ENCODE data around the gene CIPC.

The CIPC gene

DNA sequence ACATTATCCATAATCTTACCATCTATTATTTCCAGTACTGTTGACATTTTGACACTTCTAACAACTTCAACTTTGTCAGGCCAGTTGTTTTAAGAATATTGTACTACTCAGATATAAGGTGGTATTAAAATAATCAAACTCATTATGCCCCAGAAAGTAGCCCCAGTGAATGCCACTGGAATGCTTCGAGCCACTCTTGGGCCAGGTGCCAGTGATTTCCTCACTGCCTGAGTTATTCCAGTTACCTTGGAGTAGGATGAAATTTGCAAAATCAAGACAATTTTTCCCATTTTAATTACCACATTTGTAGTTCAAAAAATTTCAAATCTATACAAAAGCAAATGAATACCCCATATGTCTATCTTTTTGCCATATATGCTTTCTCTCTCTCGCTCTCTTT is 9.2 kb downstream of the CIPC start:
- no CpG with 5 or more reads among the region's 2 CpGs for WGBS (ENCODE audit: extremely low coverage, insufficient coverage, low lambda C conversion rate)
- no peak for DNase-seq

DNA sequence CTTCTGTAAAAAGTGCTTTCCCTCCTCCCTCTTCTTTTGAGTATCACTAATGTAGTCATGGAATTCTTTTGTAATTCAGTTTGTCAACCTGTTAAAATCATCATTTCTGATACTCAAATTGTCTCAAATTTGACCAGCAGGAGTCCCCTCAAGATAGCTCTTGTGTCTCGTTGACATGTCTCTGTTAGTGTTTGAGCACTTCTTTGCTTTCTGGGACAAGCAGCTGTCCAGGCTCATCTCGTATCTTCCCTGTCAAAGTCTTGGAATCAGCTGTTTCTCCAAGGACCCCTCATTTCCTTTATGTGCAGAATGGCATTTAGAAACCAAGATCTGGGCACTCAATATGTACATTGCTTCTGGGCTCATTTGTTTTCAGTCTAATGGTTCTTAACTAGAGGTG is 10.7 kb downstream of the CIPC start:
- no peak overlapping the region for H2AK5ac ChIP-seq (ENCODE audit: low read length)
- no peaks in the 10 kb centered on the region for H3K27me3 ChIP-seq (ENCODE audit: insufficient read depth, low read length, poor library complexity)
- no CpG with 5 or more reads among the region's 2 CpGs for WGBS (ENCODE audit: extremely low coverage, insufficient coverage, low lambda C conversion rate)
- no peak overlapping the region for H3K9ac ChIP-seq (ENCODE audit: low read length)
- no peak overlapping the region for H3K4me3 ChIP-seq (ENCODE audit: low read length)
- H3K4me2 ChIP-seq (ENCODE audit: low read length): no peak overlapping the region
- H2BK5ac ChIP-seq (ENCODE audit: low read length): no peak overlapping the region
- peaks cover 4% of the 10 kb centered on the region for H3K36me3 ChIP-seq (ENCODE audit: control insufficient read depth, insufficient read depth, low read length)
- no peak overlapping the region for H4K5ac ChIP-seq (ENCODE audit: low read length)
- peaks cover 4% of the 10 kb centered on the region for H3K4me1 ChIP-seq (ENCODE audit: control insufficient read depth, low read depth, low read length)
- H3K23ac ChIP-seq (ENCODE audit: low read length): no peak overlapping the region
- no peak overlapping the region for H2BK120ac ChIP-seq (ENCODE audit: low read depth, low read length)
- H2BK15ac ChIP-seq (replicated peaks; ENCODE audit: low read depth): no peak overlapping the region
- no peak for DNase-seq
- H3K4ac ChIP-seq (ENCODE audit: low read depth, low read length): no peak overlapping the region
- H3K18ac ChIP-seq (ENCODE audit: low read length): no peak overlapping the region
- H4K8ac ChIP-seq (ENCODE audit: low read depth, low read length): no peak overlapping the region
- H3K27ac ChIP-seq (ENCODE audit: low read depth, low read length): no peak overlapping the region
- H3K79me1 ChIP-seq (ENCODE audit: low read length): peaks cover 7% of the 10 kb centered on the region
- H3K79me2 ChIP-seq (ENCODE audit: control insufficient read depth, insufficient read depth, low read length): peaks cover 5% of the 10 kb centered on the region
- no peak overlapping the region for H3K56ac ChIP-seq (ENCODE audit: low read length)

More for the DNA sequence above, 9.2 kb downstream of the CIPC start:
- Histone ChIP-seq H3K27me3 (ENCODE audit: insufficient read depth, low read length, poor library complexity) (no peaks in the 10 kb centered on the region), H3K23ac (ENCODE audit: low read length) (no peak overlapping the region), H3K27ac (ENCODE audit: low read depth, low read length) (no peak overlapping the region), H2BK120ac (ENCODE audit: low read depth, low read length) (no peak overlapping the region), H3K4me1 (ENCODE audit: control insufficient read depth, low read depth, low read length) (peaks cover 4% of the 10 kb centered on the region), H4K8ac (ENCODE audit: low read depth, low read length) (no peak overlapping the region), H3K9ac (ENCODE audit: low read length) (no peak overlapping the region), H3K56ac (ENCODE audit: low read length) (no peak overlapping the region), H4K5ac (ENCODE audit: low read length) (no peak overlapping the region), H3K79me2 (ENCODE audit: control insufficient read depth, insufficient read depth, low read length) (peaks cover 12% of the 10 kb centered on the region), H3K4me2 (ENCODE audit: low read length) (no peak overlapping the region), H3K18ac (ENCODE audit: low read length) (no peak overlapping the region), H3K79me1 (ENCODE audit: low read length) (peaks cover 11% of the 10 kb centered on the region), H3K4me3 (ENCODE audit: low read length) (no peak overlapping the region), H2BK15ac (replicated peaks; ENCODE audit: low read depth) (no peak overlapping the region), H2BK5ac (ENCODE audit: low read length) (no peak overlapping the region), H3K4ac (ENCODE audit: low read depth, low read length) (no peak overlapping the region), H2AK5ac (ENCODE audit: low read length) (no peak overlapping the region), H3K36me3 (ENCODE audit: control insufficient read depth, insufficient read depth, low read length) (no peaks in the 10 kb centered on the region)

DNA sequence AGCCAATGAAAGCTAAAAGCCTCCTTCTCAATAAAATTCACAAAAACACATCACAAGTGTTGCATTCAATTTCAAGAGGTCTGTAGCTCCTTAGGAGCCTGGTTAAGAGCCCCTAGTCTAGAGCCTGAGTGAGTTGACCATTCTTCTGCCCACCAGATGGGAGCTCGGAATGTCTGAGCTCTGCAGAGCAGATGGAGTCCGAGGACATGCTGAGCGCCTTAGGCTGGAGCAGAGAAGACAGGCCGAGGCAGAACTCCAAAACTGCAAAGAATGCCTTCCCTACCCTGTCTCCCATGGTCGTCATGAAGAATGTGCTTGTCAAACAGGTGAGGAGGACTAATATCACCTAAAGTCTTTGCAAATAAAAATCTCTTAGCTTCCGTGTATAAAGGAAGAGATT is 11.6 kb downstream of the CIPC start:
- H3K4me1 ChIP-seq (ENCODE audit: control insufficient read depth, low read depth, low read length): peaks cover under 1% of the 10 kb centered on the region
- no peak overlapping the region for H3K27ac ChIP-seq (ENCODE audit: low read depth, low read length)
- H2AK5ac ChIP-seq (ENCODE audit: low read length): no peak overlapping the region
- H2BK5ac ChIP-seq (ENCODE audit: low read length): no peak overlapping the region
- no peaks in the 10 kb centered on the region for H3K27me3 ChIP-seq (ENCODE audit: insufficient read depth, low read length, poor library complexity)
- DNase-seq: peak; percentile 55
- H4K5ac ChIP-seq (ENCODE audit: low read length): no peak overlapping the region
- no peak overlapping the region for H3K9ac ChIP-seq (ENCODE audit: low read length)
- H2BK15ac ChIP-seq (replicated peaks; ENCODE audit: low read depth): no peak overlapping the region
- WGBS (ENCODE audit: extremely low coverage, insufficient coverage, low lambda C conversion rate): no CpG with 5 or more reads among the region's 6 CpGs
- no peaks in the 10 kb centered on the region for H3K79me2 ChIP-seq (ENCODE audit: control insufficient read depth, insufficient read depth, low read length)
- H3K4ac ChIP-seq (ENCODE audit: low read depth, low read length): no peak overlapping the region
- H3K4me2 ChIP-seq (ENCODE audit: low read length): no peak overlapping the region
- H3K36me3 ChIP-seq (ENCODE audit: control insufficient read depth, insufficient read depth, low read length): peaks cover 4% of the 10 kb centered on the region
- no peak overlapping the region for H2BK120ac ChIP-seq (ENCODE audit: low read depth, low read length)
- no peak overlapping the region for H3K56ac ChIP-seq (ENCODE audit: low read length)
- H3K4me3 ChIP-seq (ENCODE audit: low read length): no peak overlapping the region
- H3K18ac ChIP-seq (ENCODE audit: low read length): no peak overlapping the region
- H3K23ac ChIP-seq (ENCODE audit: low read length): no peak overlapping the region
- no peaks in the 10 kb centered on the region for H3K79me1 ChIP-seq (ENCODE audit: low read length)
- H4K8ac ChIP-seq (ENCODE audit: low read depth, low read length): no peak overlapping the region

DNA sequence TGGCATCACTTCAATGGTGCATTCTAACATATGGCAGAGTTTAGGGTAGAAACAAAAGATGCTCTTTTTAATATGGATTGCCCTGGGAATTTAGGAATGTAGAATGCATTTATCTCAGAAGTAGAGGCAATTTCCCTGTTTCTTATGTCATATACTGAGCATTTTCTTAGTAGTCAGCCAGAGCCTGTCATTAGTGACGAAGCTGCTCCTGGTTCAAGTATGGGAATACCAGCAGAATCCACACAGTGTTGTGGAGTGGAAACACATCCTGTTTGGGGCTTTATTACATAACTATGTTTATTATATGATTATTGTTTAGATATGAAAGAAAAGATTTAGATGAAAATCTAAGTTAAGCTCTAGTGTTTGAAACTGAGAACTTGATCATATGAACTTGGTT is 12.2 kb downstream of the CIPC start:
- Histone ChIP-seq H2AK5ac (ENCODE audit: low read length) (no peak overlapping the region), H3K18ac (ENCODE audit: low read length) (no peak overlapping the region), H2BK5ac (ENCODE audit: low read length) (no peak overlapping the region), H2BK120ac (ENCODE audit: low read depth, low read length) (no peak overlapping the region), H3K4me2 (ENCODE audit: low read length) (no peak overlapping the region), H3K9ac (ENCODE audit: low read length) (no peak overlapping the region), H3K27me3 (ENCODE audit: insufficient read depth, low read length, poor library complexity) (no peaks in the 10 kb centered on the region), H3K79me2 (ENCODE audit: control insufficient read depth, insufficient read depth, low read length) (no peaks in the 10 kb centered on the region), H3K27ac (ENCODE audit: low read depth, low read length) (no peak overlapping the region), H3K4me1 (ENCODE audit: control insufficient read depth, low read depth, low read length) (no peaks in the 10 kb centered on the region), H2BK15ac (replicated peaks; ENCODE audit: low read depth) (no peak overlapping the region), H3K4ac (ENCODE audit: low read depth, low read length) (no peak overlapping the region), H4K5ac (ENCODE audit: low read length) (no peak overlapping the region), H3K36me3 (ENCODE audit: control insufficient read depth, insufficient read depth, low read length) (peaks cover 4% of the 10 kb centered on the region), H3K56ac (ENCODE audit: low read length) (no peak overlapping the region), H4K8ac (ENCODE audit: low read depth, low read length) (no peak overlapping the region), H3K79me1 (ENCODE audit: low read length) (no peaks in the 10 kb centered on the region), H3K4me3 (ENCODE audit: low read length) (no peak overlapping the region), H3K23ac (ENCODE audit: low read length) (no peak overlapping the region)
- WGBS (ENCODE audit: extremely low coverage, insufficient coverage, low lambda C conversion rate): no CpG with 5 or more reads among the region's 1 CpG
- DNase-seq: no peak

DNA sequence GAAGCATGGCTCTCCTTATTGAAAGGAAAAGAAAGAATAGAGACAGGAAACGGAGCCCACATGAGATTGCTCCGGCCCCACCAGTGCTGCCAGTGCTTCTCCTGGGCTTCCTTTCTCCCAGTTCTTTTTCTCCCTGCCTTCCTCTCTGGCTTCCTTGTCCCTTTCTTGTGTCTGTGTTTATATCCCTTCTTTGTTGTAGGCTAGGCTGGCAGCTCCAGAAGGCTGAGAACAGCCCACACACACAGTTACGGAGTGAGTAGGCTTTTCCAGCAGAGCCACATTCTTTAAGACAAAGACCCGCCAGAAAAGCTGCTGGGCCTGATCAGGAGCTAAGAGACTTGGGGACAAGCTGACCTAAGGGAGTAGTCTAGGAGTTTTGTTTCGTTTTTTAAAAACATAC is 13.0 kb downstream of the CIPC start:
- Histone ChIP-seq H3K79me2 (ENCODE audit: control insufficient read depth, insufficient read depth, low read length) (no peaks in the 10 kb centered on the region), H2BK120ac (ENCODE audit: low read depth, low read length) (no peak overlapping the region), H3K27ac (ENCODE audit: low read depth, low read length) (peak overlapping the region; percentile 90), H3K4me3 (ENCODE audit: low read length) (no peak overlapping the region), H3K56ac (ENCODE audit: low read length) (peak overlapping the region; percentile 75), H2BK15ac (replicated peaks; ENCODE audit: low read depth) (no peak overlapping the region), H3K9ac (ENCODE audit: low read length) (peak overlapping the region; percentile 44), H3K27me3 (ENCODE audit: insufficient read depth, low read length, poor library complexity) (no peaks in the 10 kb centered on the region), H4K5ac (ENCODE audit: low read length) (no peak overlapping the region), H3K36me3 (ENCODE audit: control insufficient read depth, insufficient read depth, low read length) (peaks cover 4% of the 10 kb centered on the region), H3K4me1 (ENCODE audit: control insufficient read depth, low read depth, low read length) (no peaks in the 10 kb centered on the region), H3K79me1 (ENCODE audit: low read length) (no peaks in the 10 kb centered on the region), H4K8ac (ENCODE audit: low read depth, low read length) (no peak overlapping the region), H2BK5ac (ENCODE audit: low read length) (no peak overlapping the region), H3K4me2 (ENCODE audit: low read length) (no peak overlapping the region), H3K4ac (ENCODE audit: low read depth, low read length) (no peak overlapping the region), H3K23ac (ENCODE audit: low read length) (no peak overlapping the region), H3K18ac (ENCODE audit: low read length) (peak overlapping the region; percentile 56), H2AK5ac (ENCODE audit: low read length) (no peak overlapping the region)
- no CpG with 5 or more reads among the region's 5 CpGs for WGBS (ENCODE audit: extremely low coverage, insufficient coverage, low lambda C conversion rate)
- DNase-seq: peak; percentile 95

DNA sequence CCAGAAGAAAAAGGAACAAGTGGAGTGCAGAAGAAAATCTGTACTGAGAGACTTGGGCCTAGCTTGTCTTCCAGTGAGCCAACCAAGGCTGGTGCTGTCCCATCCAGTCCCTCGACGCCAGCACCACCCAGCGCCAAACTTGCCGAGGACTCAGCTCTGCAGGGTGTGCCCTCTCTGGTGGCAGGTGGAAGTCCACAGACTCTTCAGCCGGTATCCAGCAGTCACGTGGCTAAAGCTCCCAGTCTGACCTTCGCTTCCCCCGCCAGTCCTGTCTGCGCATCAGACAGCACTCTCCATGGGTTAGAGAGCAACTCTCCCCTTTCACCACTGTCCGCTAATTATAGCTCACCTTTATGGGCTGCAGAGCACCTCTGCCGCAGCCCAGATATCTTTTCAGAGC is 15.6 kb downstream of the CIPC start:
- H4K8ac ChIP-seq (ENCODE audit: low read depth, low read length): no peak overlapping the region
- H3K23ac ChIP-seq (ENCODE audit: low read length): no peak overlapping the region
- H3K79me1 ChIP-seq (ENCODE audit: low read length): no peaks in the 10 kb centered on the region
- no peak overlapping the region for H3K4ac ChIP-seq (ENCODE audit: low read depth, low read length)
- no peak overlapping the region for H4K5ac ChIP-seq (ENCODE audit: low read length)
- H3K56ac ChIP-seq (ENCODE audit: low read length): no peak overlapping the region
- H3K4me2 ChIP-seq (ENCODE audit: low read length): no peak overlapping the region
- DNase-seq: no peak
- no peak overlapping the region for H3K18ac ChIP-seq (ENCODE audit: low read length)
- no peak overlapping the region for H3K9ac ChIP-seq (ENCODE audit: low read length)
- no peaks in the 10 kb centered on the region for H3K27me3 ChIP-seq (ENCODE audit: insufficient read depth, low read length, poor library complexity)
- H3K36me3 ChIP-seq (ENCODE audit: control insufficient read depth, insufficient read depth, low read length): peaks cover 4% of the 10 kb centered on the region
- H2BK15ac ChIP-seq (replicated peaks; ENCODE audit: low read depth): no peak overlapping the region
- H3K4me1 ChIP-seq (ENCODE audit: control insufficient read depth, low read depth, low read length): no peaks in the 10 kb centered on the region
- H2AK5ac ChIP-seq (ENCODE audit: low read length): no peak overlapping the region
- no peaks in the 10 kb centered on the region for H3K79me2 ChIP-seq (ENCODE audit: control insufficient read depth, insufficient read depth, low read length)
- H2BK120ac ChIP-seq (ENCODE audit: low read depth, low read length): no peak overlapping the region
- no peak overlapping the region for H2BK5ac ChIP-seq (ENCODE audit: low read length)
- H3K27ac ChIP-seq (ENCODE audit: low read depth, low read length): no peak overlapping the region
- no peak overlapping the region for H3K4me3 ChIP-seq (ENCODE audit: low read length)
- no CpG with 5 or more reads among the region's 11 CpGs for WGBS (ENCODE audit: extremely low coverage, insufficient coverage, low lambda C conversion rate)

All from mesendoderm (in vitro differentiated cells).